SK-N-MC (cell line): Measurements from ENCODE around the gene STX12.
A peak's percentile ranks its signal among the peaks of the same experiment; 100 is the strongest.
"Not testable (repeated sequence)": the region's sequence is repeated elsewhere in the genome, so short reads cannot be mapped to it uniquely, and the experiment has no call there.

Source experiments
- DNase-seq: peaks from one replicate; pipeline ENCODE4 v3.0.0-alpha.2; 2011; ENCODE audit warnings: low read depth, low spot score
- H3K27ac ChIP-seq: fragments of 200-600 bp; sonication (generic); 2 replicates; pipeline ENCODE4 v1.5.1; 2016; ENCODE audit warnings: mixed run types
- H3K36me3 ChIP-seq: fragments of 200-600 bp; sonication (generic); 2 replicates; pipeline ENCODE4 v1.6.1; 2017; ENCODE audit warnings: antibody characterized with exemption, low read length, mixed read lengths; ENCODE audit not compliant: insufficient read depth
- H3K4me3 ChIP-seq: fragments of 200-600 bp; sonication (generic); 2 replicates; pipeline ENCODE4 v1.5.1; 2016
- H3K9ac ChIP-seq: fragments of 200-600 bp; sonication (generic); 2 replicates; pipeline ENCODE4 v1.8.0; 2017; ENCODE audit warnings: mixed run types, mixed read lengths; ENCODE audit not compliant: insufficient read length
- H3K9me3 ChIP-seq: fragments of 200-600 bp; sonication (generic); 2 replicates; pipeline ENCODE4 v1.6.1; 2017; ENCODE audit warnings: low read depth, mild to moderate bottlenecking, antibody characterized with exemption, low read length, moderate library complexity, mixed read lengths
- EZH2 ChIP-seq: fragments of 200-600 bp; sonication (generic); IDR thresholded peaks from one replicate; pipeline ENCODE4 v1.6.1; 2017; ENCODE audit warnings: antibody characterized with exemption
- FOXP2 ChIP-seq: optimal IDR thresholded peaks from 2 replicates; pipeline ENCODE3; 2011; ENCODE audit warnings: mild to moderate bottlenecking, moderate library complexity; ENCODE audit not compliant: insufficient read depth; ENCODE audit errors: extremely low read length, control extremely low read depth
- POLR2AphosphoS5 ChIP-seq: IDR thresholded peaks from 2 replicates; pipeline ENCODE4 v1.6.1; 2012; ENCODE audit warnings: mild to moderate bottlenecking, low read depth, low read length, borderline replicate concordance

The STX12 gene

GRCh38 chr1:27807385-27807784 is 34.4 kb downstream of the STX12 start:
- H3K27ac ChIP-seq: no peak overlapping the region
- peaks cover 8% of the 10 kb centered on the region for H3K36me3 ChIP-seq
- H3K9ac ChIP-seq: no peak overlapping the region
- no peak for DNase-seq
- TF ChIP-seq POLR2AphosphoS5: no peak
- TF ChIP-seq FOXP2: no peak
- no peak for TF ChIP-seq EZH2
- H3K4me3 ChIP-seq: no peak overlapping the region
- H3K9me3 ChIP-seq: no peaks in the 10 kb centered on the region

GRCh38 chr1:27808131-27808530 is 35.1 kb downstream of the STX12 start:
- not testable (repeated sequence) for H3K4me3 ChIP-seq, H3K9ac ChIP-seq, H3K36me3 ChIP-seq, H3K9me3 ChIP-seq, H3K27ac ChIP-seq, DNase-seq

- no peak for DNase-seq
- Histone ChIP-seq H3K9me3 (no peaks in the 10 kb centered on the region), H3K27ac (no peak overlapping the region), H3K9ac (no peak overlapping the region), H3K36me3 (peaks cover 7% of the 10 kb centered on the region), H3K4me3 (no peak overlapping the region)
- TF ChIP-seq POLR2AphosphoS5 (no peak), EZH2 (no peak), FOXP2 (no peak)
Measured at GRCh38 chr1:27809883-27810282, 36.9 kb downstream of the STX12 start.

GRCh38 chr1:27811741-27812500 is 38.9 kb downstream of the STX12 start:
- Histone ChIP-seq H3K4me3 (no peak overlapping the region), H3K27ac (no peak overlapping the region), H3K9ac (no peak overlapping the region), H3K36me3 (peaks cover 3% of the 10 kb centered on the region; the same call in 1 of the 2 replicates), H3K9me3 (no peaks in the 10 kb centered on the region)
- no peak for DNase-seq
- TF ChIP-seq FOXP2: no peak
- TF ChIP-seq POLR2AphosphoS5: no peak
- TF ChIP-seq EZH2: no peak

- peaks cover 10% of the 10 kb centered on the region for H3K36me3 ChIP-seq
- DNase-seq: no peak
- no peak overlapping the region for H3K4me3 ChIP-seq
- H3K9ac ChIP-seq: peak overlapping the region; percentile 6
- no peaks in the 10 kb centered on the region for H3K9me3 ChIP-seq
- H3K27ac ChIP-seq: peak overlapping the region; percentile 67
- TF ChIP-seq POLR2AphosphoS5: no peak
- no peak for TF ChIP-seq FOXP2
- TF ChIP-seq EZH2: no peak
Measured at GRCh38 chr1:27816921-27817630, 44.1 kb downstream of the STX12 start.

- Histone ChIP-seq H3K4me3 (no peak overlapping the region), H3K27ac (no peak overlapping the region), H3K9ac (no peak overlapping the region), H3K9me3 (no peaks in the 10 kb centered on the region), H3K36me3 (peaks cover 7% of the 10 kb centered on the region)
- no peak for DNase-seq
- TF ChIP-seq POLR2AphosphoS5: no peak
- TF ChIP-seq FOXP2: no peak
- TF ChIP-seq EZH2: no peak
Measured at GRCh38 chr1:27821761-27822315, 48.8 kb downstream of the STX12 start.

GRCh38 chr1:27823784-27824183 is 50.8 kb downstream of the STX12 start:
- H3K27ac ChIP-seq: no peak overlapping the region
- H3K36me3 ChIP-seq: peaks cover 4% of the 10 kb centered on the region; the same call in 1 of the 2 replicates
- no peak overlapping the region for H3K9ac ChIP-seq

GRCh38 chr1:27824411-27824810 is 51.4 kb downstream of the STX12 start:
- H3K4me3 ChIP-seq: no peak overlapping the region

More at GRCh38 chr1:27823784-27824183, 50.8 kb downstream of the STX12 start:
- DNase-seq: no peak
- H3K9me3 ChIP-seq: no peaks in the 10 kb centered on the region
- no peak for TF ChIP-seq EZH2
- no peak overlapping the region for H3K4me3 ChIP-seq

GRCh38 chr1:27829339-27829960 is 56.4 kb downstream of the STX12 start:
- DNase-seq, H3K9me3 ChIP-seq: not testable (repeated sequence)
- Histone ChIP-seq H3K36me3 (peaks cover 19% of the 10 kb centered on the region), H3K9ac (peak overlapping the region; percentile 99), H3K4me3 (peak overlapping the region; percentile 84), H3K27ac (peak overlapping the region; percentile 88; the same call in 1 of the 2 replicates)

More at GRCh38 chr1:27824411-27824810, 51.4 kb downstream of the STX12 start:
- TF ChIP-seq FOXP2 (no peak), EZH2 (no peak), POLR2AphosphoS5 (no peak)
- no peak for DNase-seq
- Histone ChIP-seq H3K36me3 (peaks cover 3% of the 10 kb centered on the region; the same call in 1 of the 2 replicates), H3K9ac (no peak overlapping the region), H3K27ac (no peak overlapping the region), H3K9me3 (no peaks in the 10 kb centered on the region)
